HG02870 (cell line): ENCODE measurements around the gene ADAMTS9.
A peak's percentile ranks its signal among the peaks of the same experiment; 100 is the strongest.

Experiments used
- ATAC-seq: cut with Tn5 transposase; IDR thresholded peaks from one replicate; pipeline ENCODE4 v1.9.1; 2021; ENCODE audit warnings: mild to moderate bottlenecking, moderate library complexity; ENCODE audit not compliant: unreplicated experiment

Gene ADAMTS9

GRCh38 chr3:64586952-64587351 lies 100.8 kb downstream of the ADAMTS9 start:
- ATAC-seq: no peak

GRCh38 chr3:64584179-64584578 lies 103.6 kb downstream of the ADAMTS9 start:
- ATAC-seq: no peak

GRCh38 chr3:64578797-64579196 lies 109.0 kb downstream of the ADAMTS9 start:
- ATAC-seq: no peak

- ATAC-seq: no peak
These were observed 109.6 kb downstream of the ADAMTS9 start for GRCh38 chr3:64578062-64578770.

- ATAC-seq: no peak
These were observed 111.5 kb downstream of the ADAMTS9 start for GRCh38 chr3:64576211-64576775.

- peak; percentile 91 for ATAC-seq
These were observed 112.5 kb downstream of the ADAMTS9 start for GRCh38 chr3:64575211-64575844.

GRCh38 chr3:64574194-64574593 lies 113.6 kb downstream of the ADAMTS9 start:
- no peak for ATAC-seq

- no peak for ATAC-seq
These were observed 115.8 kb downstream of the ADAMTS9 start for GRCh38 chr3:64571982-64572381.

- ATAC-seq: no peak
These were observed 118.8 kb downstream of the ADAMTS9 start for GRCh38 chr3:64568895-64569517.

GRCh38 chr3:64566859-64567258 lies 120.9 kb downstream of the ADAMTS9 start:
- no peak for ATAC-seq

- ATAC-seq: no peak
These were observed 124.0 kb downstream of the ADAMTS9 start for GRCh38 chr3:64563751-64564150.

GRCh38 chr3:64561868-64562267 lies 125.9 kb downstream of the ADAMTS9 start:
- ATAC-seq: no peak

- ATAC-seq: no peak
These were observed 126.4 kb downstream of the ADAMTS9 start for GRCh38 chr3:64561325-64561843.

- ATAC-seq: no peak
These were observed 127.0 kb downstream of the ADAMTS9 start for GRCh38 chr3:64560791-64561190.

- no peak for ATAC-seq
These were observed 128.2 kb downstream of the ADAMTS9 start for GRCh38 chr3:64559588-64559987.

- no peak for ATAC-seq
These were observed 131.8 kb downstream of the ADAMTS9 start for GRCh38 chr3:64556046-64556445.

GRCh38 chr3:64555351-64555750 lies 132.4 kb downstream of the ADAMTS9 start:
- ATAC-seq: no peak

GRCh38 chr3:64554096-64554920 lies 133.5 kb downstream of the ADAMTS9 start:
- no peak for ATAC-seq

GRCh38 chr3:64552966-64553365 lies 134.8 kb downstream of the ADAMTS9 start:
- ATAC-seq: no peak

- ATAC-seq: no peak
These were observed 135.6 kb downstream of the ADAMTS9 start for GRCh38 chr3:64552160-64552559.

GRCh38 chr3:64551697-64552096 lies 136.1 kb downstream of the ADAMTS9 start:
- ATAC-seq: no peak
